GM12878 (cell line): Measurements from ENCODE around the gene POU6F2. TPM values are rescaled to one million over a fixed set of nuclear protein-coding genes. Genes with fewer than 3 reads are reported as not detected.

Source experiments
- ATAC-seq: fragments of 200-7000 bp; cut with Tn5 transposase; 3 replicates; pipeline ENCODE4 v1.9.1; 2020; ENCODE audit warnings: mild to moderate bottlenecking, moderate library complexity
- BruUV-seq: library from RNA; stranded (reverse); fragments of 400-500 nt; replicated peaks from 2 replicates; lab custom pipeline; 2021; lab: Mats Ljungman, UMichigan
- CTCF ChIA-PET: fragments of 300-600 bp; sonication (Branson Sonifier 250); formaldehyde crosslinking; extraction: SDS; loops from one replicate; lab custom pipeline; 2021; ENCODE audit warnings: inconsistent platforms; lab: Yijun Ruan, JAX
- POLR2A ChIA-PET: fragments of 350-600 bp; formaldehyde crosslinking; extraction: SDS; loops from one replicate; lab custom pipeline; 2021; ENCODE audit warnings: inconsistent platforms; lab: Charles Lee
- RAD21 ChIA-PET: fragments of 300-600 bp; sonication (Branson Sonifier 250); formaldehyde crosslinking; loops from one replicate; lab custom pipeline; 2023; ENCODE audit warnings: antibody characterized with exemption; ENCODE audit not compliant: unreplicated experiment; lab: Charles Lee
- SMC1A ChIA-PET: fragments of 300-600 bp; sonication (Branson Sonifier 250); formaldehyde crosslinking; loops from one replicate; lab custom pipeline; 2023; ENCODE audit not compliant: unreplicated experiment, uncharacterized antibody; lab: Charles Lee
- DNase-seq: peaks from one replicate; pipeline ENCODE4 v3.0.0-alpha.2; 2011; ENCODE audit warnings: low read depth, low spot score
- FAIRE-seq: peaks from 3 replicates; lab custom pipeline; 2011; peaks lifted over from hg19 to GRCh38; lab: Jason Lieb, UNC
- H2AFZ ChIP-seq: 2 replicates; pipeline ENCODE4 v1.6.0; 2011; ENCODE audit warnings: low read depth, low read length, control low read depth; ENCODE audit not compliant: control insufficient read depth
- H3K27ac ChIP-seq: 2 replicates; pipeline ENCODE4 v1.5.1; 2011; ENCODE audit warnings: control low read depth; ENCODE audit not compliant: control insufficient read depth, insufficient read depth
- H3K27me3 ChIP-seq, 2 experiments: replicated peaks in 1 of 2; 2 replicates each; pipeline versions ENCODE4 v1.6.0 to v1.6.1; 2011; ENCODE audit warnings: low read length in 1 of 2; ENCODE audit not compliant: control insufficient read depth in 2 of 2, insufficient read depth in 2 of 2
- H3K36me3 ChIP-seq, 2 experiments: 2 replicates each; pipeline ENCODE4 v1.5.1; 2011; ENCODE audit warnings: low read length in 1 of 2; ENCODE audit not compliant: control insufficient read depth in 2 of 2, insufficient read depth in 2 of 2
- H3K4me1 ChIP-seq: 2 replicates; pipeline ENCODE4 v1.6.1; 2011; ENCODE audit warnings: mild to moderate bottlenecking, low read length, moderate library complexity, mixed read lengths; ENCODE audit not compliant: control insufficient read depth, insufficient read depth
- H3K4me2 ChIP-seq: 2 replicates; pipeline ENCODE4 v1.6.0; 2011; ENCODE audit warnings: control low read depth; ENCODE audit not compliant: control insufficient read depth, insufficient read depth
- H3K4me3 ChIP-seq: fragments of 200-600 bp; sonication (generic); 2 replicates; pipeline ENCODE4 v1.5.1; 2016
- H3K79me2 ChIP-seq: 2 replicates; pipeline ENCODE4 v1.6.0; 2011; ENCODE audit warnings: low read length; ENCODE audit not compliant: control insufficient read depth, insufficient read depth
- H3K9ac ChIP-seq: 2 replicates; pipeline ENCODE4 v1.8.0; 2011; ENCODE audit warnings: low read length, control low read depth, mixed read lengths; ENCODE audit not compliant: control insufficient read depth, insufficient read depth
- H3K9me3 ChIP-seq: replicated peaks from 3 replicates; pipeline ENCODE4 v1.5.1; 2011; ENCODE audit warnings: mild to moderate bottlenecking, low read length; ENCODE audit not compliant: control insufficient read depth, insufficient read depth
- H4K20me1 ChIP-seq: 2 replicates; pipeline ENCODE4 v1.6.0; 2011; ENCODE audit not compliant: control insufficient read depth, insufficient read depth
- ATF7 ChIP-seq: fragments of 450-650 bp; IDR thresholded peaks from 2 replicates; pipeline ENCODE4 v1.6.1; 2016; ENCODE audit warnings: low read depth, mild to moderate bottlenecking
- CBFB ChIP-seq: IDR thresholded peaks from 2 replicates; pipeline ENCODE4 v1.6.1; 2016; ENCODE audit warnings: antibody characterized with exemption, low read depth
- DPF2 ChIP-seq: fragments of 450-650 bp; IDR thresholded peaks from 2 replicates; pipeline ENCODE4 v1.6.1; 2017; ENCODE audit warnings: mild to moderate bottlenecking
- EGR1 ChIP-seq, 2 experiments: IDR thresholded peaks; 1 replicate in 1 of 2; 2 replicates in 1 of 2; pipeline ENCODE4 v1.6.1; 2011 to 2012; ENCODE audit warnings: low read depth in 2 of 2, low read length in 2 of 2, borderline replicate concordance in 1 of 2, mild to moderate bottlenecking in 1 of 2, moderate library complexity in 1 of 2
- ETV6 ChIP-seq, 2 experiments: fragments of 450-650 bp in 1 of 2; IDR thresholded peaks in 1 of 2; conservative IDR thresholded peaks in 1 of 2; 2 replicates each; pipeline ENCODE4 v1.6.1; 2014; ENCODE audit warnings: antibody characterized with exemption in 1 of 2, borderline replicate concordance in 1 of 2, low read depth in 1 of 2, mild to moderate bottlenecking in 1 of 2, moderate library complexity in 1 of 2
- GABPA ChIP-seq: IDR thresholded peaks from 2 replicates; pipeline ENCODE4 v1.6.1; 2014; ENCODE audit warnings: antibody characterized with exemption, low read depth, mild to moderate bottlenecking, inconsistent platforms
- HDAC2 ChIP-seq: fragments of 200-600 bp; sonication (generic); IDR thresholded peaks from 2 replicates; pipeline ENCODE4 v1.6.1; 2017
- MAX ChIP-seq: IDR thresholded peaks from 2 replicates; pipeline ENCODE4 v1.6.1; 2012; ENCODE audit warnings: low read depth, low read length, improper control_type of control experiment
- NFYB ChIP-seq: IDR thresholded peaks from 2 replicates; pipeline ENCODE4 v1.6.1; 2011; ENCODE audit warnings: low read depth, mild to moderate bottlenecking, low read length, improper control_type of control experiment, moderate library complexity; ENCODE audit not compliant: insufficient read depth
- POLR2AphosphoS5 ChIP-seq: IDR thresholded peaks from 2 replicates; pipeline ENCODE4 v1.6.1; 2011; ENCODE audit warnings: mild to moderate bottlenecking, low read length, inconsistent platforms
- STAT1 ChIP-seq: fragments of 450-650 bp; conservative IDR thresholded peaks from 2 replicates; pipeline ENCODE4 v1.6.1; 2014; ENCODE audit warnings: antibody characterized with exemption, mild to moderate bottlenecking
- WGBS: methylation state at CpG from one replicate; pipeline ENCODE4 v1.1.6; 2016; ENCODE audit warnings: low lambda C conversion rate; ENCODE audit not compliant: insufficient replicate concordance, insufficient coverage; ENCODE audit errors: missing lambda C conversion rate; 5-methylcytosine and 5-hydroxymethylcytosine counted together
- in situ Hi-C: fragments of 300-500 bp; cut with MboI; formaldehyde crosslinking; loops from 9 replicates; pipeline ENCODE4 v1.14.3; 2018; ENCODE audit warnings: mixed read lengths
- intact Hi-C: fragments of 100-400 bp; cut with micrococcal nuclease; formaldehyde crosslinking; loops from one replicate; pipeline ENCODE4 v1.14.2; 2022; ENCODE audit not compliant: unreplicated experiment
- polyA plus RNA-seq, 11 experiments: library from polyadenylated mRNA; depleted of rRNA in 4 of 11; unstranded in 6 of 11; stranded (reverse) in 5 of 11; fragments of >200 nt; fragmentation: Nextera tagmentation in 4 of 11; fragmentation: Illumina TruSeq in 1 of 11; extraction: Ambion mirVana in 4 of 11; extraction: Trizol in 1 of 11; gene quantifications; 1 replicate in 1 of 11; 2 replicates in 10 of 11; pipeline versions ENCODE4 v1.2.1 to v1.2.3, GENCODE V29; 2011 to 2016; ENCODE audit warnings: inconsistent platforms in 2 of 11, missing spikeins in 2 of 11, low read depth in 1 of 11
- total RNA-seq, 4 experiments: library from RNA; depleted of rRNA in 3 of 4; stranded (reverse); fragments of >200 nt in 3 of 4; fragmentation: Illumina TruSeq in 1 of 4; extraction: Trizol in 1 of 4; gene quantifications; 2 replicates each; pipeline versions ENCODE4 v1.2.1 to v1.2.3, GENCODE V29; 2013 to 2021
- TF ChIP-seq, protein P1 (sequence below): fragments of 450-650 bp; IDR thresholded peaks from 2 replicates; pipeline ENCODE4 v1.6.1; 2017; ENCODE audit warnings: mild to moderate bottlenecking, low read depth, inconsistent platforms; ENCODE audit not compliant: poor library complexity, severe bottlenecking

The POU6F2 gene
- total and polyA plus RNA-seq, 10 of the 15 experiments (the other 5 are each of a cell fraction or from before 2014, with no cell fraction given): 0.10 TPM; not detected in 9

- TF ChIP-seq MAX: no peak
- no peak for TF ChIP-seq CBFB
Measured at GRCh38 chr7:39260279-39260844, 282.7 kb downstream of the POU6F2 start (continued).

GRCh38 chr7:39261771-39262170 is 284.1 kb downstream of the POU6F2 start:
- ChIA-PET SMC1A (no interaction called here), RAD21 (no interaction called here), CTCF (no interaction called here), POLR2A (no interaction called here)
- Histone ChIP-seq H3K27me3 (no peaks in the 10 kb centered on the region), H4K20me1 (no peaks in the 10 kb centered on the region), H3K9ac (no peak overlapping the region), H3K4me3 (no peak overlapping the region), H3K79me2 (no peaks in the 10 kb centered on the region), H3K36me3 (no peaks in the 10 kb centered on the region), H2AFZ (no peak overlapping the region), H3K27ac (no peak overlapping the region), H3K4me1 (no peaks in the 10 kb centered on the region), H3K4me2 (no peak overlapping the region), H3K9me3 (no peaks in the 10 kb centered on the region)
- FAIRE-seq (no peak), DNase-seq (no peak), ATAC-seq (no peak)
- BruUV-seq: no TSS peak
- TF ChIP-seq DPF2 (no peak), GABPA (no peak), ATF7 (no peak), EGR1 (IDR thresholded peaks at IDR 0.05; ENCODE audit: borderline replicate concordance in 1 of 2, low read depth in 2 of 2, low read length in 2 of 2) (no peak), ETV6 (conservative IDR thresholded peaks at IDR 0.05 in 1 of 2, IDR thresholded peaks at IDR 0.05 in 1 of 2; ENCODE audit: borderline replicate concordance in 1 of 2, low read depth in 1 of 2) (no peak), STAT1 (no peak), HDAC2 (no peak), NFYB (no peak), POLR2AphosphoS5 (no peak)
- TF ChIP-seq, protein P1, sequence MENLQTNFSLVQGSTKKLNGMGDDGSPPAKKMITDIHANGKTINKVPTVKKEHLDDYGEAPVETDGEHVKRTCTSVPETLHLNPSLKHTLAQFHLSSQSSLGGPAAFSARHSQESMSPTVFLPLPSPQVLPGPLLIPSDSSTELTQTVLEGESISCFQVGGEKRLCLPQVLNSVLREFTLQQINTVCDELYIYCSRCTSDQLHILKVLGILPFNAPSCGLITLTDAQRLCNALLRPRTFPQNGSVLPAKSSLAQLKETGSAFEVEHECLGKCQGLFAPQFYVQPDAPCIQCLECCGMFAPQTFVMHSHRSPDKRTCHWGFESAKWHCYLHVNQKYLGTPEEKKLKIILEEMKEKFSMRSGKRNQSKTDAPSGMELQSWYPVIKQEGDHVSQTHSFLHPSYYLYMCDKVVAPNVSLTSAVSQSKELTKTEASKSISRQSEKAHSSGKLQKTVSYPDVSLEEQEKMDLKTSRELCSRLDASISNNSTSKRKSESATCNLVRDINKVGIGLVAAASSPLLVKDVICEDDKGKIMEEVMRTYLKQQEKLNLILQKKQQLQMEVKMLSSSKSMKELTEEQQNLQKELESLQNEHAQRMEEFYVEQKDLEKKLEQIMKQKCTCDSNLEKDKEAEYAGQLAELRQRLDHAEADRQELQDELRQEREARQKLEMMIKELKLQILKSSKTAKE: no peak
- intact Hi-C loops: no loop called here
- 0% methylated on average over 2 of the region's 2 CpGs for WGBS
- in situ Hi-C loops: no loop called here
